ENCODE measurements around the gene CYP2W1. TPM values are rescaled to one million over a fixed set of nuclear protein-coding genes. Genes with fewer than 3 reads are reported as not detected.

Gene CYP2W1
- total and polyA plus RNA-seq, 10 of the 15 experiments (the other 5 are each of a cell fraction or from before 2014, with no cell fraction given), result not detected

DNA sequence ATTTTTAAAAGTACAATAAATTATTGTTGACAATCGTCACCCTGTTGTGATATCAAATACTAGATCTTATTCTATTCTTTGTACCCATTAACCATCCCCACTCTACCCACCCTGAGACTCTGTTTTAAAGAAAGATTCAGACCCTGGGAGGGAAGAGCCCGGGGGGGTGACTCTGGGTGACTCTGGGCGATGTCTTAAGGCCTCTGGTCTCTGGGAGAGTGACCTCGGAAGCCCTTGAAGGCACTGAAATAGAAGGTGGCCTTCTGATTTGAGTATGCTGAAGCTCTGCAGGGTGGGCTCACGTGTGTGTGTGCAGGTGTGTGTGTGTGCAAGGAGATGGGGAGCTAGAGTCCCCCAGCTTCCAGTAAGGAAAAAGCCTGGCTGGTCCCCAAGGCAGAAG lies 38.2 kb upstream of the CYP2W1 start:
- ChIA-PET SMC1A (ENCODE audit: uncharacterized antibody, unreplicated experiment) (no interaction called here), CTCF (no interaction called here), RAD21 (ENCODE audit: unreplicated experiment) (no interaction called here), POLR2A (no interaction called here)
- intact Hi-C loops (cut with micrococcal nuclease; ENCODE audit: unreplicated experiment), result no loop called here
- in situ Hi-C loops (cut with MboI), result no loop called here
- no peak for DNase-seq (ENCODE audit: low read depth, low spot score)
- no peak overlapping the region for H3K4me3 ChIP-seq
- WGBS (ENCODE audit: insufficient coverage, insufficient replicate concordance, low lambda C conversion rate, missing lambda C conversion rate), result 47% methylated on average over 5 of the region's 5 CpGs
- peaks cover 18% of the 10 kb centered on the region for H3K79me2 ChIP-seq (ENCODE audit: control insufficient read depth, insufficient read depth, low read length)
- TF ChIP-seq, protein P1, sequence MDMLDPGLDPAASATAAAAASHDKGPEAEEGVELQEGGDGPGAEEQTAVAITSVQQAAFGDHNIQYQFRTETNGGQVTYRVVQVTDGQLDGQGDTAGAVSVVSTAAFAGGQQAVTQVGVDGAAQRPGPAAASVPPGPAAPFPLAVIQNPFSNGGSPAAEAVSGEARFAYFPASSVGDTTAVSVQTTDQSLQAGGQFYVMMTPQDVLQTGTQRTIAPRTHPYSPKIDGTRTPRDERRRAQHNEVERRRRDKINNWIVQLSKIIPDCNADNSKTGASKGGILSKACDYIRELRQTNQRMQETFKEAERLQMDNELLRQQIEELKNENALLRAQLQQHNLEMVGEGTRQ (IDR thresholded peaks at IDR 0.05; ENCODE audit: borderline replicate concordance, low read depth, low read length), result no peak
- no peak for TF ChIP-seq NFXL1 (IDR thresholded peaks at IDR 0.05; ENCODE audit: borderline replicate concordance)
- TF ChIP-seq SIX5 (IDR thresholded peaks at IDR 0.05; ENCODE audit: low read depth, low read length, severe bottlenecking), result no peak
- TF ChIP-seq, protein P2, sequence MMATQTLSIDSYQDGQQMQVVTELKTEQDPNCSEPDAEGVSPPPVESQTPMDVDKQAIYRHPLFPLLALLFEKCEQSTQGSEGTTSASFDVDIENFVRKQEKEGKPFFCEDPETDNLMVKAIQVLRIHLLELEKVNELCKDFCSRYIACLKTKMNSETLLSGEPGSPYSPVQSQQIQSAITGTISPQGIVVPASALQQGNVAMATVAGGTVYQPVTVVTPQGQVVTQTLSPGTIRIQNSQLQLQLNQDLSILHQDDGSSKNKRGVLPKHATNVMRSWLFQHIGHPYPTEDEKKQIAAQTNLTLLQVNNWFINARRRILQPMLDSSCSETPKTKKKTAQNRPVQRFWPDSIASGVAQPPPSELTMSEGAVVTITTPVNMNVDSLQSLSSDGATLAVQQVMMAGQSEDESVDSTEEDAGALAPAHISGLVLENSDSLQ (IDR thresholded peaks at IDR 0.05), result no peak
- TF ChIP-seq, protein P3, sequence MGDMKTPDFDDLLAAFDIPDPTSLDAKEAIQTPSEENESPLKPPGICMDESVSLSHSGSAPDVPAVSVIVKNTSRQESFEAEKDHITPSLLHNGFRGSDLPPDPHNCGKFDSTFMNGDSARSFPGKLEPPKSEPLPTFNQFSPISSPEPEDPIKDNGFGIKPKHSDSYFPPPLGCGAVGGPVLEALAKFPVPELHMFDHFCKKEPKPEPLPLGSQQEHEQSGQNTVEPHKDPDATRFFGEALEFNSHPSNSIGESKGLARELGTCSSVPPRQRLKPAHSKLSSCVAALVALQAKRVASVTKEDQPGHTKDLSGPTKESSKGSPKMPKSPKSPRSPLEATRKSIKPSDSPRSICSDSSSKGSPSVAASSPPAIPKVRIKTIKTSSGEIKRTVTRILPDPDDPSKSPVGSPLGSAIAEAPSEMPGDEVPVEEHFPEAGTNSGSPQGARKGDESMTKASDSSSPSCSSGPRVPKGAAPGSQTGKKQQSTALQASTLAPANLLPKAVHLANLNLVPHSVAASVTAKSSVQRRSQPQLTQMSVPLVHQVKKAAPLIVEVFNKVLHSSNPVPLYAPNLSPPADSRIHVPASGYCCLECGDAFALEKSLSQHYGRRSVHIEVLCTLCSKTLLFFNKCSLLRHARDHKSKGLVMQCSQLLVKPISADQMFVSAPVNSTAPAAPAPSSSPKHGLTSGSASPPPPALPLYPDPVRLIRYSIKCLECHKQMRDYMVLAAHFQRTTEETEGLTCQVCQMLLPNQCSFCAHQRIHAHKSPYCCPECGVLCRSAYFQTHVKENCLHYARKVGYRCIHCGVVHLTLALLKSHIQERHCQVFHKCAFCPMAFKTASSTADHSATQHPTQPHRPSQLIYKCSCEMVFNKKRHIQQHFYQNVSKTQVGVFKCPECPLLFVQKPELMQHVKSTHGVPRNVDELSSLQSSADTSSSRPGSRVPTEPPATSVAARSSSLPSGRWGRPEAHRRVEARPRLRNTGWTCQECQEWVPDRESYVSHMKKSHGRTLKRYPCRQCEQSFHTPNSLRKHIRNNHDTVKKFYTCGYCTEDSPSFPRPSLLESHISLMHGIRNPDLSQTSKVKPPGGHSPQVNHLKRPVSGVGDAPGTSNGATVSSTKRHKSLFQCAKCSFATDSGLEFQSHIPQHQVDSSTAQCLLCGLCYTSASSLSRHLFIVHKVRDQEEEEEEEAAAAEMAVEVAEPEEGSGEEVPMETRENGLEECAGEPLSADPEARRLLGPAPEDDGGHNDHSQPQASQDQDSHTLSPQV (IDR thresholded peaks at IDR 0.05), result no peak
- TF ChIP-seq STAT1 (conservative IDR thresholded peaks at IDR 0.05), result no peak
- no peak for TF ChIP-seq MEF2A (IDR thresholded peaks at IDR 0.05; ENCODE audit: insufficient read depth, low read depth, low read length)
- no TSS peak for BruUV-seq (replicated peaks)
- no peaks in the 10 kb centered on the region for H4K20me1 ChIP-seq (ENCODE audit: control insufficient read depth, insufficient read depth)
- H3K4me1 ChIP-seq (ENCODE audit: control insufficient read depth, insufficient read depth, low read length), result peaks cover 8% of the 10 kb centered on the region
- no peaks in the 10 kb centered on the region for H3K27me3 ChIP-seq (replicated peaks in 1 of 2; ENCODE audit: control insufficient read depth in 2 of 2, insufficient read depth in 2 of 2, low read length in 1 of 2)
- peaks cover 15% of the 10 kb centered on the region for H3K9me3 ChIP-seq (replicated peaks; ENCODE audit: control insufficient read depth, insufficient read depth, low read length)
- no peak overlapping the region for H3K4me2 ChIP-seq (ENCODE audit: control insufficient read depth, insufficient read depth)
- ATAC-seq, result no peak
- H3K9ac ChIP-seq (ENCODE audit: control insufficient read depth, insufficient read depth, low read length), result no peak overlapping the region
- no peak for FAIRE-seq
- no peak overlapping the region for H3K27ac ChIP-seq (ENCODE audit: control insufficient read depth, insufficient read depth)
- no peaks in the 10 kb centered on the region; a peak in 1 of 4 replicates for H3K36me3 ChIP-seq (ENCODE audit: control insufficient read depth in 2 of 2, insufficient read depth in 2 of 2, low read length in 1 of 2)
- H2AFZ ChIP-seq (ENCODE audit: control insufficient read depth, low read depth, low read length), result no peak overlapping the region
